DMS 273 treated with DMSO at 0.1 percent for 48 hours (cell line): ENCODE results near the gene SLC12A8.

Experiments
- DNase-seq: peaks from one replicate; lab custom pipeline; 2025; lab: John Stamatoyannopoulos, UW

SLC12A8 gene

GRCh38 chr3:125151916-125152315, 60.6 kb downstream of the SLC12A8 start:
- no peak for DNase-seq

DNA sequence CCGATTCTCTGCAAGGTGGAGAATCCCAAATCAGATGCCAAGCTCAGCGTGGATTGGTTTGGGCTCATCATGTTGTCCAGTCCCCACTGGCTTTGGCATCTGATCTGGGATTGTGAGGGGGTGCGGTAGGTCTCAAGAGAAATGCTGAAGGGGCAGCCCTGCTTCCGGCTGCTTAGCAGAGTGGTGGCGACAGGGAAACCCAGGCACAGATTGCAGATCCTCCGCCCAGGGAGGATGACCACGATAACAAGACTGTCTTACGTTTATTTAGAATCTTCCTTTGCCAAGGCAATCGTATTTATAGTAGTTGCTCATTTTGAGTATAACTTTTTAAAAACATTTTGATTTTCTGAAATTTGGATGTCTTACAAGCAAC, 61.1 kb downstream of the SLC12A8 start:
- no peak for DNase-seq

DNA sequence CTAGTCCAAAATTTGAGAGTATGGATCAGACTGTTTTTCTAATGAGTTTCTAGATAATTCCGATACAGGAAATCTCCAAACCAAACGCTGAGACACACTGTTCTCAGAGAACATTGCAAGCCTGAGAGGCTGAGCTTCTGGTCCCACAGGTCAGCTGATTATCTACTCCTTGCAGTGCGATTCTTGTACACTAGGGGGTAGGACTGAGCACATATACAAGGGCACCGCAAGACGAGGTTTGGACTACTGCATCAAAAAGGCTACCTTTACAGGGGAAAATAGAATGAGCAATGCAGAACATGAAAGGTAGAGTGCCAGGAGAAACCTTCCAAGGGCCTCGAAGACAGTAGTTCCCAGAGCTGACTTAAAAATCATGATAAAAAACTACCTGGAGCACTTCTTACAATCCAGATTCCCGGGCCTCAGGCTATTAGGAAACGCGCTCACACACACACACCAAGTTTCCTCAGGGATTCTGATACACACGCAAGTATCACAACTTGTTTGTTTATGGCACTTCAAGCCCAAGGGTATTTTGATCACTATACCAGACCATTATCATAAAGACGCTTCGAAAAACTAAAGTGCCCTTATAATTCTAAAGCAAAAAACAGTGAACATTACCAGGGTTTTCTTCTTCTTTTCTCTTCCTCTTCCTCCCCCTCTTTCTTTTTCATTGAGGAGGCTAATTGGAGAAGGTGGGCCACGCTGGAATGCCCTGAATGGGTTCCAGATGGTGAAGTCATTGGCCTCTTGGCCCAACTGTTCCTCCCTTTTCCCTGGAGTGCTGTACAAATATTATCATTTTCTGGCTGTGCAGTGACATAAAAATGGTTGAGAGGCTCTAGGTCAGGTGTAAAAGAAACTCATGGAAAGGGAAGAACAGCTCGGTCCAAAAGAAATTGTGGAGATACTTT, 61.8 kb downstream of the SLC12A8 start:
- DNase-seq, result no peak

DNA sequence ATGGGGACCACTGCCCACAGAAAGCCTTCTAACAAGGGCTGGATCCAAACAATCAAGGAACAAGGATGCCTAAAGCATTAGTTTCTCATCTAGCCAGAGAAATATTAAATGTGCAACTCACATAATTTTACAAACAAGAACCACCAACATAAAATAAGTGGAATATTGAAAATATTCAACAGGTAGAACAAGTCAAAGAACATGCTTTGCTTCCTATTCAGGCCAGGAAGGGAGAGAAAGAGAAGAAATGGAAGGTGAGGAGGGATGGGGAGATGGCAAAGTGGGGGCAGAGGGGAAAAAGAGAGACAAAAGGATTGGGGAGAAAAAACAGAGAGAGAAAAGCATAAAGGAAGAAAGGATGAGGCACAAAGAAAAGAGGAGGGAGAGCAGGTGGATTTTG, 63.1 kb downstream of the SLC12A8 start:
- DNase-seq, result no peak

GRCh38 chr3:125148836-125149235, 63.7 kb downstream of the SLC12A8 start:
- DNase-seq, result no peak

DNA sequence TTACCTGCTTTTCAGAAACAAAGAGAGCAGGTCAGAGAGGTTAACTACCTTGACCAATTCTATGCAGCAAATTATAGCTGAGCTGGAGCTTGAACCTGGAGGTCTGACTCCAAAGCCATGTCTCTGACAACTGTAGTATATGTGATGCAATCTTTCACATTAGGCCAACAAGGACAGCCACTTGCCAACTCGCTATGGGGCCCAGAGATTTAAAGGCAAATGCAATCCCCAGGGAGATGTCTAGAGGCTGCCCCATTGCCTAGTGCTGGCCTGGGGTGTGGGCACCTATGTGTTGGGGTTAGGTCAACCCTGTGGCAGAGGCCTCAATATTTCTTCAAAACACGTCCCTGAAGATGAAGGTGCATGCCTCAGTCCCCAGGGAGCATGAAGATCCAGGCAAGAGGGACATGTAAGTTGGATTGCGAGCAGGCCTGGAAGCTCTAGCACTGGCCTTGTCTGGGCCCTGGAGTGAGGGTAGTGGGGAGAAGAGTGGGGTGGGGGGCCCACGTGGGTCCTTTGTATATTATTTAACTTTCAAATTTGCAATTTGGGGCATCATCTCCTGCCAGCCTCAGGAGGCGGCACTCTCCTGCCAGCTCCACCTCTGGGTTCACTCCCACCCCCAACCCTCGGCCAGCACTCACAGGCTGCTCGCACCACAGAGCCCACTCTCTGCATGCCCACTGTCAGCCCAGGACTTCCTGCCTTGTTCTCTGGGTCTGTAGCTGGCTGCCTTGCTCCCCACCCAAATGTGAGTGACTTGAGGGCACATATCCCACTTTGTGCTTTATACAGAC, 64.3 kb downstream of the SLC12A8 start:
- no peak for DNase-seq

GRCh38 chr3:125147491-125147820, 65.1 kb downstream of the SLC12A8 start:
- DNase-seq, result no peak

GRCh38 chr3:125146626-125147490, 65.7 kb downstream of the SLC12A8 start:
- DNase-seq, result no peak

GRCh38 chr3:125145751-125146475, 66.6 kb downstream of the SLC12A8 start:
- DNase-seq, result no peak

- DNase-seq, result no peak
These were observed 67.8 kb downstream of the SLC12A8 start for GRCh38 chr3:125144653-125145314.

- no peak for DNase-seq
These were observed 68.4 kb downstream of the SLC12A8 start for GRCh38 chr3:125143982-125144652.

DNA sequence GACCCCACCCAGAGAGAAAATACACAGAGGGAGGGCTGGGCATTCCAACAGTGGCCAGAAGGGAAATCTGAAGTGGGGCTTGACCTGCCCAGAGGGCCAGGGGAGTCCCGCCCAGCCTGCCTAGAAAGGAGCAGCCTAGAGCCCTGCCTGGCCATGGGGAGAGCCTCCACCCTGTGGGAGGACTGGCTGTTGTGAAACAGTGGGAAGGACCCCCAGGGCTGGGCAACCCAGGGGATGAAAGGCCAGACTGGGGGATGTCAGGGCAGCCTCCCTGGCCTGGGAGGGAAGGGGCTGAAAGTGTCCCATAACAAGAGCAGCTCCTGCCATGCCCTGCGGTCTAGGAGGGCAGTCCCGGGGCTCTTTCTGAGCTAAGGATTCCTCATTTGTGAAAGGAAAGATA, 69.0 kb downstream of the SLC12A8 start:
- no peak for DNase-seq

DNA sequence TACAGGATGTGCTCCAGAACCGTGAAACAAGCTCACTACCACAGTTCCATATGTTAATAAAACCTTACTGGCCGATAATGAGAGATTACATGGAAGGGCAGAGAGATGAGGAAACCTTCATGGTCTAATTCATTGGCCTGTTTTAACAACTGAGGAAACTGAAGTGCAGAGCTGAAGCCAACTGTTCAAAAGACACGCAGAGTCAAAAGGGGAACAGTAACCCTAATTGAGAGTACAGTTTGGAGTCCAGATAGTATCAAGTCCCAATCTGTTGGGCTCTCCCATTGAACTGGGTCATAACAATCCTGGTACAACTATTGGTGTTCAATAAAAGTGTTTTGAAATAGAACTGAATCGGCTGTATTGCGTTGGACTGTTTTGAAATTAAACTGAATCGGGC, 69.6 kb downstream of the SLC12A8 start:
- no peak for DNase-seq

- DNase-seq, result no peak
These were observed 70.1 kb downstream of the SLC12A8 start for GRCh38 chr3:125142420-125142778.

DNA sequence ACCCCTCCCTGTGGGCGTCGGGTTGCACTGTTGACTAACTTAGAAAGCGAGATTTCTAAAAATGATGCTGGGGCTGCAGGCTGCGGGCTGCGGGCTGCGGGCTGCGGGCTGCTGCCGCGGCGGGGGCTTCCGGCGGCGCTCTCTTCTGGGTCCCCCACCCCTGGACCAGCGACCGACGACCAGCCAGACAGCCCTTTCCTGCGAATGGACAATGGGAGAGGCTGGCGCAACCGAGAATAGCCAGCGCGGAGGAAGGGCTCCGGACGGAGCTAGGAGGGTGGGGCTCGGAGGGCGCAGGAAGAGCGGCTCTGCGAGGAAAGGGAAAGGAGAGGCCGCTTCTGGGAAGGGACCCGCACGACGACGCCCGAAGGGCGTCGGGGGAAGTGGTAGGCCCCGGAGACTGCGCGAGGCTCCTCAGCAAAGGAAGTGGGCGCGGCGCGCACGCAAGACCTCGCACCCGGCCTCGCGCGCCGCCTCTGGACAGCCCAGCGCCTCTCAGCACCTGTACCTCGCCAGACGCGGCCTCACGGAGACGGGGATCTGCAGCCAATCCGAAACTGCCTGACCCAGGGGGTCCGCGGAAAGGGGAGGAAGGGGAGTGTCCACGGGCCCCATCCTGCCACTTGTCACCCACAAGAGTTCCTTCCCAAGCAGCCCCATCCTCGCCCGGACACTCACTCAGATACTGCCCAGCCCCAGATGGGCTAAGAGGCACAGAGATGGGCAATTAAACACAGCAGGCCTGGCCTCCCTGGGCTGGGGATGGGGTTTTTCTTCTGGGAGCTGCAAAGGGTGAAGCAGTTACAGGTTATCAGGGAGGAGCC, 70.7 kb downstream of the SLC12A8 start:
- no peak for DNase-seq

DNA sequence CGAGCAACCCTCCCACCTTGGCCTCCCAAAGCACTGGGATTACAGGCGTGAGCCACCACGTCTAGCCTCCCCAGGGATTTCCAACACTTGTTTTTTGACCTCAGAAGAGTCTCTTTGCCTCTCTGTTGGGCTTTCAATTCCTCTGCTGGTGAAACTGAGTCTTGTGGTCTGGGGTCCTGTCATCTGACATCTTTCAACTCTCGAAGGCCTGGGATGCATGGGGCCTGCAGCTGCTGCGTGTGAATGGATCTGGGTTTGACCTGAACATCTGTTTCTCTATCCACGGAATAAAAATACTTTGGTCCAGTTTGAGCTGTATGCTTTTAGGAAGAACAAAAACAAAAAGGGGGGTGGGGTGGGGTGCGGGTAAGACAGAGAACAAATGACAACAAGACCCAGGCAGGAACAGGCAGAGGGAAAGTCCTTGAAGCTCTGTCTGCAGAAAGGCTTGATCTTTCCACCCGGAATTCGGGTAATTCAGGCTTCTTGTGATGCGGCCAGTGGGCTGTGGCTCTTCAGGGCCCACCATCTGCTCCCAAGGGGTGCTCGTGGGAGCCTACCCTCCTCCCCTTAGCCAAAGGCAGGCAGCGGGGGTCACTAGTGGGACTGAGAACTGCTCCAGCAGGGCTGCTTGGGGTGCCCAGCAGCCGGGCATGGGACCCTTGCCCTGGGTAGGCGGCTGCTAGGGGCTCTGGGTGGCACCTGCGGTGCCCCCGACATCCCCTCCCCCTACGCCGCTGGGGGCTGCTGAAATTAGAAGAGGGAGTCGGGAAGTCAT, 71.5 kb downstream of the SLC12A8 start:
- no peak for DNase-seq

DNA sequence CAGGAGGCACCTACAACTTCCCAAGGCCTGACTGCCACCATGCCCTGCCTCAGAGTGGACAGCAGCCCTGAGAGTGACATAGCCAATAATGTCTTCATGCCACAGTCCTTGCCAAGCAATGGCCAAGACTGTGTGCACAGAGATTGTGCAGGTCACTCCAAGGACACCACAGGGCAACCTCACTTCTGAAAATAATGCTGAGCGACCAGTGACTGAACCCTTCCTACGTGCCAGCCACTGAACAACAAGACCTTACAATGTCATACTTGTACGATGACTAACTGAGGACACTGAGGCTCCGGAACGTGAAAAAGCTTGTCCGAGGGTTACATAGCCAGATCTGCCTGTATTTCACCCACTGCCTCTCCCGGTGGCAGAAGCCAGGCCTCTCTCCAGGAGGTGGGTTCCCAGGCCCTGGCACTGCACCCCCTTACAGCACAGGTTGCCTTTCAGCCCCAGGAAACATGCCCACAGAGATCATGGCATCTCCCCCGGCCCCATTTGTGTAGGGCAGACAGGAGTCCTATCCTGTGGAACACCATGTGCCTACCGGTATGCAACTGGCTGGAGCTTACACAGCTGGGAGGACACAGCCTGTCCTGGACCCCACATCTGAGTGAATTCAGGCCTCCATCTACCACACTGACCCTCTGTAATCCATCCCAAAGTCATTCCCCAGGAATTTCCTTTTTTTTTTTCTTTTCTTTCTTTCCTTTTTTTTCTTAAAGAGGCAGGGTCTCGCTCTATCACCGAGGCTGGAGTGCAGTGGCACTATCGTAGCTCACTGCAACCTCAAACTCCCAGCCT, 72.3 kb downstream of the SLC12A8 start:
- no peak for DNase-seq

- no peak for DNase-seq
These were observed 73.2 kb downstream of the SLC12A8 start for GRCh38 chr3:125139386-125139785.
